ENCODE measurements around the gene METTL18. TPM values are rescaled to one million over a fixed set of nuclear protein-coding genes. Genes with fewer than 3 reads are reported as not detected.

Gene METTL18
- total RNA-seq, 1 experiment from 2014 or later: 7.3 TPM

- Histone ChIP-seq H3K9me2 (replicated peaks; ENCODE audit: low read length) (no peaks in the 10 kb centered on the region), H3K36me3 (ENCODE audit: low read depth, low read length) (peaks cover 38% of the 10 kb centered on the region), H4K20me1 (ENCODE audit: low read length) (no peaks in the 10 kb centered on the region), H3K27me3 (ENCODE audit: low read length) (no peaks in the 10 kb centered on the region), H3K27ac (ENCODE audit: low read length) (no peak overlapping the region), H3F3A (ENCODE audit: low read length, unreplicated experiment) (no peaks in the 10 kb centered on the region), H3K9ac (ENCODE audit: low read length) (no peak overlapping the region), H2AFZ (ENCODE audit: low read length) (no peak overlapping the region), H3K4me3 (ENCODE audit: low read length) (no peak overlapping the region), H3K4me1 (ENCODE audit: insufficient read depth, low read length) (no peaks in the 10 kb centered on the region), H3K79me2 (ENCODE audit: low read length) (peaks cover 6% of the 10 kb centered on the region), H3K9me3 (ENCODE audit: low read length) (no peaks in the 10 kb centered on the region), H3K4me2 (ENCODE audit: low read length) (no peak overlapping the region)
- TF ChIP-seq EZH2 (IDR thresholded peaks at IDR 0.05; ENCODE audit: low read length, unreplicated experiment): no peak
- no peak for TF ChIP-seq EZH2phosphoT487 (IDR thresholded peaks at IDR 0.05; ENCODE audit: borderline replicate concordance, low read length)
- no peak for TF ChIP-seq CTCF (conservative IDR thresholded peaks at IDR 0.05; ENCODE audit: low read depth, low read length)
- intact Hi-C loops (cut with micrococcal nuclease): no loop called here
- ChIA-PET CTCF (no interaction called here), POLR2A (ENCODE audit: unreplicated experiment) (no interaction called here)
- no peak for ATAC-seq
- no peak for DNase-seq
- no TSS peak for BruUV-seq (replicated peaks)
These were observed 26.8 kb upstream of the METTL18 start for GRCh38 chr1:169821500-169821899.

GRCh38 chr1:169816617-169817016, 21.9 kb upstream of the METTL18 start:
- Histone ChIP-seq H3K36me3 (ENCODE audit: low read depth, low read length) (peaks cover 42% of the 10 kb centered on the region), H4K20me1 (ENCODE audit: low read length) (no peaks in the 10 kb centered on the region), H3K9ac (ENCODE audit: low read length) (no peak overlapping the region), H3K9me2 (replicated peaks; ENCODE audit: low read length) (no peaks in the 10 kb centered on the region), H3K27me3 (ENCODE audit: low read length) (no peaks in the 10 kb centered on the region), H3K4me2 (ENCODE audit: low read length) (no peak overlapping the region), H3K4me1 (ENCODE audit: insufficient read depth, low read length) (peaks cover 8% of the 10 kb centered on the region), H3K79me2 (ENCODE audit: low read length) (no peaks in the 10 kb centered on the region; the same call in 1 of the 2 replicates), H3K27ac (ENCODE audit: low read length) (no peak overlapping the region), H3K4me3 (ENCODE audit: low read length) (no peak overlapping the region), H3K9me3 (ENCODE audit: low read length) (no peaks in the 10 kb centered on the region), H3F3A (ENCODE audit: low read length, unreplicated experiment) (no peaks in the 10 kb centered on the region), H2AFZ (ENCODE audit: low read length) (no peak overlapping the region)
- DNase-seq (peak; percentile 23), ATAC-seq (no peak)
- TF ChIP-seq EZH2 (IDR thresholded peaks at IDR 0.05; ENCODE audit: low read length, unreplicated experiment) (no peak), EZH2phosphoT487 (IDR thresholded peaks at IDR 0.05; ENCODE audit: borderline replicate concordance, low read length) (no peak), CTCF (conservative IDR thresholded peaks at IDR 0.05; ENCODE audit: low read depth, low read length) (no peak)
- CTCF ChIA-PET: no interaction called here
- POLR2A ChIA-PET (ENCODE audit: unreplicated experiment): no interaction called here
- no TSS peak for BruUV-seq (replicated peaks)
- intact Hi-C loops (cut with micrococcal nuclease): no loop called here

GRCh38 chr1:169814265-169814664, 19.6 kb upstream of the METTL18 start:
- ATAC-seq (no peak), DNase-seq (no peak)
- Histone ChIP-seq H3K4me1 (ENCODE audit: insufficient read depth, low read length) (peaks cover 8% of the 10 kb centered on the region), H4K20me1 (ENCODE audit: low read length) (no peaks in the 10 kb centered on the region), H3K27ac (ENCODE audit: low read length) (no peak overlapping the region), H3K27me3 (ENCODE audit: low read length) (no peaks in the 10 kb centered on the region), H3K9me2 (replicated peaks; ENCODE audit: low read length) (no peaks in the 10 kb centered on the region), H3F3A (ENCODE audit: low read length, unreplicated experiment) (no peaks in the 10 kb centered on the region), H3K79me2 (ENCODE audit: low read length) (no peaks in the 10 kb centered on the region; the same call in 1 of the 2 replicates), H2AFZ (ENCODE audit: low read length) (no peak overlapping the region), H3K9ac (ENCODE audit: low read length) (no peak overlapping the region), H3K36me3 (ENCODE audit: low read depth, low read length) (peaks cover 48% of the 10 kb centered on the region), H3K4me3 (ENCODE audit: low read length) (no peak overlapping the region), H3K9me3 (ENCODE audit: low read length) (no peaks in the 10 kb centered on the region), H3K4me2 (ENCODE audit: low read length) (no peak overlapping the region)
- intact Hi-C loops (cut with micrococcal nuclease): no loop called here
- CTCF ChIA-PET: no interaction called here
- POLR2A ChIA-PET (ENCODE audit: unreplicated experiment): no interaction called here
- BruUV-seq (replicated peaks): no TSS peak
- no peak for TF ChIP-seq CTCF (conservative IDR thresholded peaks at IDR 0.05; ENCODE audit: low read depth, low read length)
- TF ChIP-seq EZH2 (IDR thresholded peaks at IDR 0.05; ENCODE audit: low read length, unreplicated experiment): no peak
